Thymus (tissue), 11 donors: ENCODE results near the gene WDHD1. TPM values are rescaled to one million over a fixed set of nuclear protein-coding genes. Genes with fewer than 3 reads are reported as not detected.
"Not testable (repeated sequence)": the region's sequence is repeated elsewhere in the genome, so short reads cannot be mapped to it uniquely, and the experiment has no call there.

Experiments used
- DNase-seq, 9 donors: peaks; one replicate each; pipeline ENCODE4 v3.0.0-alpha.2; 2013; ENCODE audit warnings: low spot score in 9 of 9, low read depth in 6 of 9, missing footprints in 1 of 9
- H3K27ac ChIP-seq, 2 donors: one replicate each; pipeline ENCODE4 v1.5.1; 2013; ENCODE audit warnings: control low read depth in 1 of 2, low read depth in 1 of 2, low read length in 1 of 2, mild to moderate bottlenecking in 1 of 2, moderate library complexity in 1 of 2
- H3K27me3 ChIP-seq, 2 donors: one replicate each; pipeline ENCODE4 v1.5.1; 2013; ENCODE audit warnings: low read length in 1 of 2; ENCODE audit not compliant: control insufficient read depth in 2 of 2, insufficient read depth in 1 of 2
- H3K36me3 ChIP-seq, 2 donors: one replicate each; pipeline ENCODE4 v1.5.1; 2013; ENCODE audit warnings: low read length in 1 of 2, mild to moderate bottlenecking in 1 of 2, moderate library complexity in 1 of 2; ENCODE audit not compliant: control insufficient read depth in 2 of 2, insufficient read depth in 2 of 2
- H3K4me1 ChIP-seq, 2 donors: one replicate each; pipeline ENCODE4 v1.5.1; 2013; ENCODE audit warnings: low read length in 2 of 2; ENCODE audit not compliant: control insufficient read depth in 2 of 2, insufficient read depth in 2 of 2
- H3K4me3 ChIP-seq, 2 donors: one replicate each; pipeline ENCODE4 v1.5.1; 2013; ENCODE audit warnings: low read length in 2 of 2, control low read depth in 1 of 2, mild to moderate bottlenecking in 1 of 2
- H3K9me3 ChIP-seq, 2 donors: one replicate each; pipeline ENCODE4 v1.5.1; 2013; ENCODE audit warnings: low read length in 1 of 2, mild to moderate bottlenecking in 1 of 2; ENCODE audit not compliant: control insufficient read depth in 2 of 2, insufficient read depth in 1 of 2
- WGBS: extraction: QIAGEN DNeasy Blood & Tissue Kit; methylation state at CpG from one replicate; pipeline ENCODE4 v1.1.7; 2013; 5-methylcytosine and 5-hydroxymethylcytosine counted together
- polyA plus RNA-seq: library from polyadenylated mRNA; stranded (reverse); fragments of 200-250 nt; gene quantifications from one replicate; pipeline ENCODE4 v1.2.3, GENCODE V29; 2013
- total RNA-seq: library from RNA; stranded (reverse); fragments of 120-200 nt; gene quantifications from one replicate; pipeline ENCODE4 v1.2.4, GENCODE V29; 2013
- donor health status: healthy.

The WDHD1 gene
- total and polyA plus RNA-seq, 2 donors, result 3.7 to 20.3 TPM

DNA sequence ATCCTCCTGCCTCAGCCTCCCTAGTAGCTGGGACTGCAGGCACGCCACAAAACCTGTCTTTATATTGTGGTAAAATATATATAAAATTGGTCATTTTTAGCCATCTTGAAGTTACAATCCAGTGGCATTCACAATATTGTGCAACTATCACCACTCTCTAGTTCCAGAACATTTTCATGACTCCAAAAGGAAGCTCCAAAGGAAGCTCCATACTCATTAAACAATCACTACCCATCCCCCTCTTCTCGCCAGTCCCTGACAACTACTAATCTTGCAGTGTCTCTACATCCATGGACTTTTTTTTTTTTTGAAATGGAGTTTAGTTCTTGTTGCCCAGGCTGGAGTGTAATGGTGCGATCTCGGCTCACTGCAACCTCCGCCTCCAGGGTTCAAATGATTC, 127.3 kb downstream of the WDHD1 start:
- Histone ChIP-seq H3K27ac (no peak overlapping the region), H3K4me1 (peaks cover 9 to 13% of the 10 kb centered on the region in 2 donors), H3K9me3 (no peaks in the 10 kb centered on the region), H3K36me3 (peaks cover 0 to 3% of the 10 kb centered on the region in 2 donors), H3K27me3 (peaks cover 0 to 4% of the 10 kb centered on the region in 2 donors), H3K4me3 (no peak overlapping the region)
- WGBS, result 98% methylated on average over 5 of the region's 5 CpGs
- DNase-seq, result no peak

GRCh38 chr14:54897809-54898555, 128.9 kb downstream of the WDHD1 start:
- H3K36me3 ChIP-seq, DNase-seq, H3K9me3 ChIP-seq, H3K27me3 ChIP-seq, H3K4me3 ChIP-seq, H3K27ac ChIP-seq: not testable (repeated sequence)
- peaks cover 9 to 10% of the 10 kb centered on the region in 2 donors for H3K4me1 ChIP-seq
- 98% methylated on average over 5 of the region's 5 CpGs for WGBS

- no peak overlapping the region for H3K27ac ChIP-seq
- H3K4me1 ChIP-seq, result no peaks in the 10 kb centered on the region
- H3K36me3 ChIP-seq, result no peaks in the 10 kb centered on the region
- H3K27me3 ChIP-seq, result no peaks in the 10 kb centered on the region
- no peak for DNase-seq
- no peaks in the 10 kb centered on the region for H3K9me3 ChIP-seq
- 97% methylated on average over 4 of the region's 4 CpGs for WGBS
- H3K4me3 ChIP-seq, result no peak overlapping the region
Observed at GRCh38 chr14:54895683-54896082, 131.2 kb downstream of the WDHD1 start.

DNA sequence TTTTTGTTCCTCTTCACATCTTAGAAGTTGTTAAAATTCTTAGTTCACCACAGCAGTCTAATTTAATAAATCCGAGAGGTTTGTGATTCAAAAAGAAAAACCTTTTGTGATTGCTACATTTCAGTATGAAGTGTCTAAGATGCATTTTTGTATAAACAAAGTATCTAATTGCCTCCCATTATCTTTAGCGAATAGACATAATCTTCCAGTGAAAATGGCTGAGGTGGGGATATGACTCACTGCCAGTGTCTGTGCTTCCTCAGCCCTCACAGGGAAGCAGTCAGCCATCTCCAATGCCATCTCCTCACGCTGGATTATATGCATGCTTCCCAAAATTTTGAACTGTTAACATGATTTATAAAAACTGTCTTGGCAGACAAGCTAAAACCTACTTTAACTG, 131.9 kb downstream of the WDHD1 start:
- WGBS, result 91% methylated on average over 3 of the region's 3 CpGs
- H3K27me3 ChIP-seq, result no peaks in the 10 kb centered on the region

DNA sequence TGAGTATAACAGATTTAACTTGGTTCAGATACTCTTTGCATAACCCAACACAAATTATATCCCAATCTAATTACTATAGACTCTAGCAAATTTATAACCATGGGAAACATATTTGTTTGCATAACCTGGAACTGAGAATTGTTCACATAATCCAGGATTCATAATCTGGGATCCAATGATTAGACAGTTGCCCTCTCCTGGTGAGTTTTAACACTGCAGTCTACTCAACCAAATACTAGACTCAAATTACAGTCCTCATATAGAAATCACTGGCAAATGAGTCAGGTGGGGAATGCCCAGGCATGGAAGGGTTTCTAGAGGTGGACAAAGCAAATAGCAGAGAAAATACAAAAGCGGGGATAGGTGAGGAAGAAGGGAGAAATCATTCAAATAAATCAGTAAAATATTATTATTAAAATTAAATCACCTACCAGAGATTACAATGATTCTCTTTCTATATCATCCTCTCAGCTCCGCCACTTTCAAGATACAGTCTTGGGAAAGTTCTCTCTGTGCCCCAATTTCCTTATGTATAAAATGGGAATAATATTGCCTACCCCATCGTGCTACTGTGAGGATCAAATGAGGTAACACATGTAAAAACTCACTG, 133.6 kb downstream of the WDHD1 start:
- 91% methylated on average over 3 of the region's 3 CpGs for WGBS
- no peaks in the 10 kb centered on the region for H3K36me3 ChIP-seq
- no peak overlapping the region for H3K4me3 ChIP-seq
- H3K27ac ChIP-seq, result no peak overlapping the region
- H3K27me3 ChIP-seq, result no peaks in the 10 kb centered on the region
- no peaks in the 10 kb centered on the region for H3K9me3 ChIP-seq
- no peaks in the 10 kb centered on the region for H3K4me1 ChIP-seq
- peak in 2 of 9 donors; percentile 24 to 43 for DNase-seq

More for the DNA sequence above, 131.9 kb downstream of the WDHD1 start:
- H3K4me1 ChIP-seq, result no peaks in the 10 kb centered on the region
- DNase-seq, result no peak
- no peak overlapping the region for H3K4me3 ChIP-seq
- no peaks in the 10 kb centered on the region for H3K36me3 ChIP-seq
- H3K27ac ChIP-seq, result no peak overlapping the region
- H3K9me3 ChIP-seq, result no peaks in the 10 kb centered on the region

GRCh38 chr14:54891471-54892245, 135.2 kb downstream of the WDHD1 start:
- no peaks in the 10 kb centered on the region for H3K4me1 ChIP-seq
- WGBS, result 84% methylated on average over 10 of the region's 10 CpGs
- no peaks in the 10 kb centered on the region for H3K36me3 ChIP-seq
- no peak for DNase-seq
- no peaks in the 10 kb centered on the region for H3K9me3 ChIP-seq
- H3K4me3 ChIP-seq, result no peak overlapping the region
- no peak overlapping the region for H3K27ac ChIP-seq
- H3K27me3 ChIP-seq, result no peaks in the 10 kb centered on the region

- Histone ChIP-seq H3K4me3 (no peak overlapping the region), H3K27me3 (no peaks in the 10 kb centered on the region), H3K27ac (no peak overlapping the region), H3K9me3 (no peaks in the 10 kb centered on the region), H3K4me1 (no peaks in the 10 kb centered on the region), H3K36me3 (no peaks in the 10 kb centered on the region)
- DNase-seq, result no peak
- WGBS, result 98% methylated on average over 1 of the region's 1 CpG
Observed at GRCh38 chr14:54890788-54891187, 136.1 kb downstream of the WDHD1 start.

GRCh38 chr14:54889919-54890318, 137.0 kb downstream of the WDHD1 start:
- 97% methylated on average over 8 of the region's 8 CpGs for WGBS
- H3K27me3 ChIP-seq, result no peaks in the 10 kb centered on the region
- H3K4me3 ChIP-seq, result no peak overlapping the region
- DNase-seq, result no peak
- H3K27ac ChIP-seq, result no peak overlapping the region
- H3K4me1 ChIP-seq, result no peaks in the 10 kb centered on the region
- no peaks in the 10 kb centered on the region for H3K36me3 ChIP-seq
- H3K9me3 ChIP-seq, result no peaks in the 10 kb centered on the region
